HG02759 (cell line): ENCODE measurements around the gene TMED10.
"Not testable (repeated sequence)": the region's sequence is repeated elsewhere in the genome, so short reads cannot be mapped to it uniquely, and the experiment has no call there.

ENCODE experiments used
- ATAC-seq: cut with Tn5 transposase; IDR thresholded peaks from one replicate; pipeline ENCODE4 v1.9.1; 2021; ENCODE audit warnings: mild to moderate bottlenecking, moderate library complexity; ENCODE audit not compliant: unreplicated experiment

Gene TMED10

DNA sequence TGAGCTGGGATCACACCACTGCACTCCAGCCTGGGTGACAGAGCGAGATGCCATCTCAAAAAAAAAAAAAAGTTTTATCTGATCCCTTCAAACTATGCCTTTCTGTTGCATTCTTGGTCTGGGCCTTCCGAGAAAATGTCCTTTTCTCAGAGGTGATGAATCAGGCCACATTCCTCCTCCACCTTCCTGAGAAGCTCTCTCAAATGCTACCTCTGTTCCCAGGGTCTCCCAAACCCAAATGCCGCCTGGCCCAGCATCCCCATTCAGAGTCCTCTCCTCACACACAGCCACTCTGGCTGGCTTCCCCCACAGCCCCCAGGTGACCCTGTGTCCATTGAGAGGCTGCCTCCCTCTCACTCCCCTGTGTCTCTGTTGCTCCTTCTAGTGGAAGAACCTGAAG is 19.7 kb upstream of the TMED10 start:
- no peak for ATAC-seq

DNA sequence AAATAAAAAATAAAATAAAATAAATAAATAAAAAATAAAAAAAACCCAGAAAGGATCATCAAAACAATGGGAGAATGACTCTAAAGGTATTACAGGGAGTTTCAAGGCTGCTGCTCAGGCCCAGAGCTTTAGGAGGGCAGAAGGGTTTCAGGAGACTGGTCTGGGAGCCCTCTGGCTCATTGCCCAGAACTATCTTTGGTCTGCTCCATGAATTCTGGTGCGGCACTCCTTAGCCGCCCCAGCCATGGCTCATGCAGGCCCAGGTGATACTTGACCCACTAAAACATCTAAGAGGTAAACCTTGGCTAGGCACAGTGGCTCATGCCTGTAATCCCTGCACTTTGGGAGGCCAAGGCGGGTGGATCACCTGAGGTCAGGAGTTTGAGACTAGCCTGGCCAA is 14.7 kb upstream of the TMED10 start:
- no peak for ATAC-seq

DNA sequence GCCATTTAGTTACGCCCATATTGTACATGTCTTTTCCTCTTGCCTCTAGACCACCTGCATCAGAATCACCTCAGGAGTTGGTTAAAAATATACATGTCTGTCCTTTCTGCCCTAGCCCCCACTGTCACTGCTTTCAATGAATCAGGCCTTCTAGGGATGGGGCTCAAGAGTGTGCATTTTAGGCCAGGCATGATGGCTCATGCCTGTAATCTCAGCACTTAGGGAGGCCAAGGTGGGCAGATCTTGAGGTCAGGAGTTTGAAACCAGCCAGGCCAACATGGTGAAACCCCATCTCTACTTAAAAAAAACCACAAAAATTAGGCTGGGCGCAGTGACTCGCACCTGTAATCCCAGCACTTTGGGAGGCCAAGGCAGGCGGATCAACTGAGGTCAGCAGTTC is 13.6 kb upstream of the TMED10 start:
- ATAC-seq = no peak

DNA sequence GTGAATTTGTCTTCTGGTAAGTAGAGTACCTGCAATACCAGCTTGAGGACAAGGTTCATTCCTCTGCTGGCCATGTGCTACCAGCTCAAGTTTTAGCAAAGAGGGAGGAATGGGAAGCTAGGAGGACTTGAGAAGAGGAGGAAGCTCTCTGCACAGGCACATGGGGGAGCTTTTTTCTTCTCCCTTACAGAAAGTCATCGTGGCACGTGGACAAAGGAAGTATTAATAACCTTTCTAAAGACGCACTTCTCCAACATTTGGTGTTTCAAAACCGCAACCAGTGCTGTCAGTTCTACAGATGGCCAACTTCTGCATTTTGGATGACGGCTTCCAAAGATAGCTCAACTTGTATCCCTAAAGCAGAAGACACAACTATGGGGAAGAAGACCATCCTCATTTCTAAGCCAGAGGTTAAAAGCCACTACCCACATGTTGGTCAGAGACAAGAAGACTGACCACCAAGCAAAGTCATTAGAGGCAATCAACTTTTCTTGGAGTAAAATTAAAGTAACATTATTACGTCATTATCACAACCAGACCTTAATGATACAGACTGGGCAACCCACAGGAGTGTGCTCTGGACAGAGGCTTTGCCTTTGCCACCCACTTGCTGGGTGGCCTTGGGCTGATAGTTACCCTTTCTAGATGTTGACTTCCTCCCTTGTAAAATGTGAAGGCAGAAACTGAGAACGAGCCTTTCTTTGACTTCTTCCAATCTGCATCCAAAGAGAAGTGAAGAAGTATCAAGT is 12.3 kb upstream of the TMED10 start:
- ATAC-seq = peak; percentile 45

DNA sequence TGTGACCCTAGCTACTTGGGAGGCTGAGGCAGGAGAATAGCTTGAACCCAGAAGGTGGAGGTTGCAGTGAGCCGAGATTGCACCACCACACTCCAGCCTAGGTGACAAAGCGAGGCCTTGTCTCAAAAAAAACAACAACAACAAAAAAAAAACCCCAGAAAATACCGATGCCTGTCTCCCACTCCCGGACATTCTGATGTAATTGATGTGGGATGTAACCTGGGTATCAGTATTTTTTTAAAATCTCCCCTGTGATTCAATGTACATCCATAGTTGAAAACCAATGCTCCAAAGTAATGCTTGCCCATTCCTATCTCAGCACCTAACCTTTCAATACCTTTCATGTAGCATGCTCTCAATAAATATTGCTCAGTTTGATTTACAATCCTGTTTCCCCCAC is 11.7 kb upstream of the TMED10 start:
- no peak for ATAC-seq

DNA sequence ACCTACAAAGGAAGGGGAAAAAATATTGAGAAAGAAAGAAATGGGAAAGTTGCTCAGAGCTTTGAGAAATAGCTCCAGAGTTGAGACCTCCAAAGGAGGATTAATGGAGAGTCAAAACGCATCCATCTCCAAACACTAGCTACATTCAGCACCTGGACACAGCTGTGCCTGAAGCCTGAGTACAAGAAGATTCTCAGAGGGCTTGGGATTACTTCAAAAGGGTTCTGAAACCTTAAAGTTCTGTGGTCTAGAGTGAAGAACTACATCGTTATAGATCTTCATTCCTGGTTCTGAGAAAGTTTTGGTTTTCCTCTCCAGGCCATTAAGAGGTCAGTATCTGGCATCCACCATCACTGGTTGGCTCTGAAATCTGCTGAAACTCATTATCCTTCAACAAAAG is 10.5 kb upstream of the TMED10 start:
- ATAC-seq = no peak

DNA sequence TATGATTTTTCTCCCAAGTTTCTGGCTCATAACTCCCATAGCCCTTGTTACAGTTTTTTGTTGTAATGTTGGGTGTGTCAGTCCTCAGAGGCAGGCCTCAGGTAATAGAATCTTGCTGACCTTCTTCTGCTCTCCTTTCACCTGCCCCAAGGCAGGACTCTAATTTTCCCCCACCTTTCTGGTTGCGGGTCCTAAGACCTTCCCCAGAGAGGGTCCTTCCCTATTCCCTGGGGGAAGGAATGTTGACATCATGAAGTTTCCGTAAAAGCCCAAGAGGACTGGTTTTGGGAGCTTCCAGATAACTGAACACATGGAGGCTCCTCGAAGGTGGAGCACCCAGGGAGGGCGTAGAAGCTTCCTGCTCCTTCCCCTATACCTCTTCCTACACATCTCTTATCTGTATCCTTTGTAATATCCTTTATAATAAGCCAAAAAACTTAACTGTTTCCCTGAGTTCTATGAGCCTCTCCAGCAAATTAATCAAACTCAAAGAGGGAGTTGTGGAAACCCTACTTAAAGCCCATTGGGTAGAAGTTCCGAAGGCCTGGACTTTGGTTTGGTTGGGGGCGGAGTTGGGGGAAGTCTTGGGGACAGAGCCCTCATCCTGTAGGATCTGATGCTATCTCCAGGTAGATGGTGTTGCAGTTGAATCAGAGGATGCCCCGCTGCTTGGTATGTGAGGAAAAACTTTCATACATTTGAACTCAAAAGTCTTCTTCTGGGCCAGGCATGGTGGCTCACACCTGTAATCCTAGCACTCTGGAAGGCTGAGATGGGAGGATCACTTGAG is 9.0 kb upstream of the TMED10 start:
- ATAC-seq = no peak

DNA sequence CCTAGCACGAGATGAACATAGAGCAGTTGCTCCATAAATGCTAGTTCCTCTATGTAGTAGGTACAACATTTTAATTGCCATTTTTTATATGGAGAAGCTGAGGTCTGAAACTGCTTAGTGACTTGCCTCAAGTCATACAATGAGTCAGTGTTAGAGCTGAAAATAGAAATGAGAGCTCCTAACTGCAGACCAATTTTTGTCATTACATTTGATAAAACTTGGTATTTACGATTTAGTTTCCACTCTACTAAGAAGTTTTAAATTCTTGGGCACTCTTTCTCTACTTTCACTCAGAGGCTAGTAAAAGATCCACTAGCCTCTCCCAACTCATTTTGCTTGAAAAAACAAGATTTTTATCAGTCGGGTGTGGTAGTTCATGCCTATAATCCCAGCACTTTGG is 8.1 kb upstream of the TMED10 start:
- ATAC-seq = no peak

DNA sequence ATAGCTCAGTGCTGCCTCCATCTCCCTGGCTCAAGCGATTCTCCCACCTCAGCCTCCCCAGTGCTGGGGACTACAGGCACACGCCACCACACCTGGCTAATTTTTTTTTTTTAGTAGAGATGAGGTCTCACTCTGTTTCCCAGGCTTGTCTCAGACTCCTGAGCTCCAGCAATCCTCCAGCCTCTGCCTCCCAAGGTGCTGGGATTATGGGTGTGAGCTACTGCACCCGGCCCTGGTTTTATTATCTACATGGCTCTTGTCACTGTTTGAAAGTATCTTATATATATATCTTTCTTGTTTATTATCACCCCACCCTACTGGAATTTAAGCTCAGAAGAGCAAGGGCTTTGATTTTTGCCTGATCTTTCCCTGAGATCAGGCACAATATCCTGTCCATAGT is 7.6 kb upstream of the TMED10 start:
- no peak for ATAC-seq

DNA sequence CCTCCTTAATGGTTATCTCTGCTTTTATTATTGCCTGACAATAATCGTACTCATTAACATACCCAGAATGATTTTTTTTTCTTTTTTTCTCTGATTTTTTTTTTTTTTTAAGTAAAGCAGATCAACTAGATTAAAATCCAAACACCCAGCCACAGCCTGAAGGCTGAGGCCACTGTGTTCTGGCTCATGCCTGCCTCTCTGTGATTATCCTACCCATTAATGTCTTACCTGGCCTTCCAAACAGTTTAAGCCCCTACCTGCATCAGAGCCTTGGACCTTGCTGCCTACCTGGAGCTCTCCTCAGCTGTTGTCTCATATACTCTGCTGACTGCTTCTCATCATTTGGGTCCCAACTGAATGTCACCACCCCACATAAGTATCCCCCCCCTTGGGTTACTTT is 6.8 kb upstream of the TMED10 start:
- no peak for ATAC-seq

DNA sequence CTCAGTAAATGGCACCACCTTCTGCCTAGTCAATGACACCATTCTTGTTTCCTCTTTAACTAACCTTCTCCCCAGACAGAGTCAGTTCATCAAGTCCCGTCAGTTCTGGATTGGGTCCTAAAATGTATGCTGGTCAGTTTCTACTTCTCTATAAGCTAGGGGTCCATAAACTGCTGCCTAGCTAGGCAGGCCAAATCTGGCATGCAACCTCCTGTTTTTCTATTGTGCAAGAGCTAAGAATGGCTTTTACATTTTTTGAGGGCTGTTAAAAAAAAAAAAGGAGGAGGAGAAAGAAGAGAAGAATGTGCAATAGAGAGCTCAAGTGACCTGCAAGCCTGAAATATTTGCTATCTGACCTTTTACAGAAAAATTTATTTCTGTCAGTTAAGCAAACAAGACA is 6.4 kb upstream of the TMED10 start:
- ATAC-seq = no peak

DNA sequence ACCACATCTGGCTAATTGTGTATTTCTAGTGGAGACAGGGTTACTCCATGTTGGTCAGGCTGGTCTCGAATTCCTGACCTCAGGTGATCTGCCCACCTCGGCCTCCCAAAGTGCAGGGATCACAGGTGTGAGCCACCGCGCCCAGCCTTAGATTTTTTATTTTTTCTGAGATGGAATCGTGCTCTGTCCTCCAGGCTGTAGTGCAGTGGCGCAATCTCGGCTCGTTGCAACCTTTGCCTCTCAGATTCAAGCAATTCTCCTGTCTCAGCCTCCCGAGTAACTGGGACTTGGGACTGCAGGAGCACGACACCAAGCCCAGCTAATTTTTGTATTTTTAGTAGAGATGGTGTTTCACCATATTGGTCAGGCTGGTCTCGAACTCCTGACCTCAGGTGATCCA is 5.8 kb upstream of the TMED10 start:
- not testable (repeated sequence) for ATAC-seq

DNA sequence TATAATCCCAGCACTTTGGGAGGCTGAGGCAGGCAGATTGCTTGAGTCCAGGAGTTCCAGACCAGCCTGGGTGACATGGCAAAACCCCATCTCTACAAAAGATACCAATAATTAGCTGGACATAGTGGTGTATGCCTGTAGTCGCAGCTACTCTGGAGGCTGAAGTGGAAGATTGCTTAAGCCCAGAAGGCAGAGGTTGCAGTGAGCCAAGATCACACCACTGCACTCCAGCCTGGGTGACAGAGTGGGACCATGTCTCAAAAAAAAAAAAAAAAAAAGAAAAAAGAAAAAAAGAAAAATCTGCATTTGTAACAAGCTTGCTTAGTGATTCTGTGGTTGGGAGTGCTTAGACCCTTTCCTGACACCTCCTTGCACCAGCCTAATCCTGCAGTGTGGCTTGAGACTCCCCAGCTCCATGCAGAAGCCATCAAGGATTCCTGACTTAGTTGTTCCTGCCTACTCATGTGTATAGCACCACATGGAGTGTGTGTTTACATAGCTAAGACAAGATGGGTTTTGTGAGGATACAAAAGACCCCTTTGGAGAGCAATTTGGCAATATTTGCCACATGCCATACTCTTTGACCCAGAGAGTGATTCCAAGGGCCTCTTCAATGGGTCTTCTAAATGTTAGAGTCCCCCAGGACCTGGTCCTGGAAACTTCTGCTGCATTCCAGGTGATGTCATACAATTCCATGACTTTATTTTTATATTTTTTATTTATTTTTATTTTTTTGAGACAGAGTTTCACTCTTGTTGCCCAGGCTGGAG is 5.1 kb upstream of the TMED10 start:
- no peak for ATAC-seq

DNA sequence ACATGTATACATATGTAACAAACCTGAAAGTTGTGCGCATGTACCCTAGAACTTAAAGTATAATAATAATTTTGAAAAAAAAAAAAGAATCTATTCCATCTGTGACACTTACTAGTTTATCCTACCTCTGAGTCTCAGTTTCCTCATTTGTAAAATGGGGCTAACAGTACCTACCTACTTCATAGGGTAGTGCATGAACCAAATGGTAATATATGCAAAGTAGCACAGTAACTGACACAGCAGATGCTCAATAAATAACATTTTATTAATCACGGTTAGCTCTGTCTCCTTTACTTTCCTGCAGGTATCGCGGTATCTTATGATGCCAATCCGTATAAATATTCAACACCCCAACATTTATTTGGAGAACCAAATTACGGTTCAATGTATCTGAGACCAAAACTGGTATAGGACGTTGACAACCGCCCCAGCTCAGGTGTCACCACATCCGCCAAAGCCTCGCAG is 703 bp downstream of the TMED10 start:
- ATAC-seq = no peak

DNA sequence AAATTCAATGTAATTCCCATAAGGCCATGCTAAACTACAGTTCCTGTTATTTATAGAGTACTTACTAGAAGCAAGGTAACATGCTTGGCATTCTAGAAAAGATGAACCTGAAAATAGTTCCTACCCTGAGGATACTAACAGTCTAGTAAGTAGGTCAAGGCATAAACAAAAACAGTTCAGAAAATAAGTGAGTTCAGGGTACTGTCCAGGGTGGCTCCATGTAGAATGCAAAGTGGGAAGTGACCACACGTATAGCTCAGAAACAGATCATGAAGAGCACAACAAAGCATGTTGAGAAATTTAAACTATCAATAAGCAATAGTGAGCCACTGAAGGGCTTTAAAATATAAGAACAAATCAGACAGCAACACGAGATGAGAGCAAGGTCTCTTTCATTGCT is 2.3 kb downstream of the TMED10 start:
- ATAC-seq = no peak

DNA sequence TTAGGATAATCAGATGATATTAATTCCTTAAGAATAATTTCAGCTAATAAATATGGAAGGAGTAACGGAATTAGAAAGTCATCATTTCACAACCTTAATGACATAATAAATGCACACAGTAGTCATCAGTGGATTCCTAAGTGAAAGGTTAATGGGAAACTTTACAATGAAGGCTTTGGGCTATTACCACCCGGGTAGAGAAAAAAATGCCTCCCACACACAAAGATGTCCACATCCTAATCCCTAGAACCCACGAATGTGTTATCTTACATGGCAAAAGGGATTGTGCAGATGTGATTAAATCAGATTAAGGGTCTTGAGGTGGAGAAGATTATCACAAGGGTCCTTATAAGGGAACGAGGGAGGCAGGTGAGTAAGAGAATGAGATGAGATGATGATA is 5.6 kb downstream of the TMED10 start:
- ATAC-seq = no peak

DNA sequence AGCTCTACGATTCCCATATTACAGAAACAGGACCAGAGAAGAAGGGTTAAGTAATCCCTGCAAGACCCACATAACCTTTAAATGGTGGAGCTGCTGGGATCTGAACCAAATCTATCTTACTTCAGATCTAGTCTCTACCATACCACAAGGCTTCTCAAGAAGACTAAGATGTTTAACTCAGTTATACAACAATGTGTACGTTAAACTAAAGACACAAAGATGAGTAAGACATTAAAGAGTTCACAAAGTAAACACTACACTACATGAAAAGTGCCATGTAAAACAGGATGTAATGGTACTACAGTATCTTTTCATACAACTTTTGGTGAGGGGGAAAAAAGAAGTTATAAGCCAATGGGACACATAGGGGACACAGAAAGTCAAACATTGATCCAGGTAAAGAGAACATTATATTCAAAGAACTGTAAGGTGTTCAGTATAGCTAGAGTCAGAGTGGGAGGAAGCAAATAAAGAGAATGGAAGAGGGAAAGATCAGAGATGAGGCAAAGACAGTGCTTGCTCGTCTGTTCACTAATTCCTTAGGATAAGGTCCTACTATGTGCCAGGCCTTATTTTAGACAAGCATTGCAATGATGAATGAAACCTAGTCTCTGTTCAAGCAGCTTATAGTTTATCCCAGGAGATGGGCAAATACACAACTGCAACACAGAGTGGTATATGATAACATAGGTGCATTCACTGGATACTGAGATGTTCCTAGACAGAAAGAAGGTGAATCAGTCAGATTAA is 7.7 kb downstream of the TMED10 start:
- no peak for ATAC-seq

DNA sequence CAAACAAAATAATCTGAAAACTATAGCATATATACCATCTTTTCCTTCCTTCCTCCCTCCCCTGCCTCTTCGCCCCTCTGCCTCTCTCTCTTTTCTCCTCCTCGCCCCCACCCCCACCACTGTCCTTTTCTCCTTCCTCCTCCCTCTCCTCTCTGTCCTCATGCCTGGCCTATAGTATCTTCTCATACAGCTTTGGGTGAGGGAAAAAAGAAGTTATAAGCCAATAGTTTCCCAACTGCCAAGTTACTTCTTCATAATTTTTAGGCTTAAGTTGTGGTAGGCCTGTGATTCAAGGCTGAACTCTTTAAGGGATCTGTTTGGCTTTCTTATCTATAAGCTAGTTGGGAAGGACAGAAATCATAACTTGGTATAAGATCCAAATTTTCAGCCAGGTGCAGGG is 9.1 kb downstream of the TMED10 start:
- no peak for ATAC-seq

DNA sequence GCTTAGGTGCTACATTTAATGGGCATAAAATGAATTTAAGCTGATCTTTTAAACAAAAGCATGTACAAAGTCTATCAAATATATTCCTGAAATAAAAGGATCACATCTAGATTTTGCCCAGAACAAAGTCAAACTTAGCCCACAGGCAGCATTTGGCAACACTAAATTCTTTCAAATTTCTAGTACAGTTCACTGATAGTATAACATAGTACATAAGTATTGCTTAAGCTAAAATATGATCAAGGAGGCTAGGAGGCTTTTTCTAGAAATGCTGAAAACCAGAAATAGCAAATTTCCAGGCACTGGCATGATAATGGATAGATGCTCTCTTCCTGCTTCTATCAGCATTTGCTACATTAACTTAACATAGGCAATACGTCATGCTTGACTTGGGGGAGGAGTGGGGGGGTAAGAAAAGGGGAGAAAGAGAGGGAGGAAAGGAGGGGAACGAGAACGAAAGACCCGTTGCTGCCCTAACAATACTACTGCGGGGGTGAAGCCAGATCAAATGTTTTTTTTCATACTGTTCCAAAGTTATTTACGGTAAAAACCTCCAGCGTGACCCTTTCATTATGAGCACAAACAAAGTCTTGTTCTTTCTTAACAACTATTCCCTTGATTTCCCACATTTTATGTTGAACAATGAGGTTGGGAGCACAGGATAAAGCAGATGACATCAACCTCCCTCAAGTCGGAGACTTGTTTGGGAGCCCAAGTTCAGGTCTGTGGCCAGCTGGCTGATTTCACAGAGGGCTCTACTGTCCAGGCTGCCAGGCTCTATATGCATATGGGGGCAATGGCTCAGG is 10.6 kb downstream of the TMED10 start:
- no peak for ATAC-seq

DNA sequence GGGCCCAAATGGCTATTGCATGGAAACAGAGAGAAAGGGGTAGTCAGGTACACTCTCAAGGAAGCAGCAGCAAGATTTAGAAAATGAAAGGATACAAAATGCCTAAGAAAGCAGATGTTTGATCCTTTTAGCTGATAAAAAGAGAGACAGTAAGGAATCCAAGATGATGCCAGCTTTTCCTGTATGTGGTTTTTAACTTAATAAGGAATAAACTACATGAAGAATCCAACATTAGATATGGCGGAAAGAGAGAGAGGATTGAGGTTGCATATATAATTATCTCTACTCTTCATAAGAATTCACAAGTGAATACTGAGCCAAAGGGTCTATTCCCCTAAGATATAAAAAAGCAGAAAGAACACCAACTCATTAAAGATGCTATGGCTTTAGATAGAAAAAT is 11.6 kb downstream of the TMED10 start:
- no peak for ATAC-seq
